ENCODE data around the gene CXCL13.
A peak's percentile ranks its signal among the peaks of the same experiment; 100 is the strongest.

- peak; percentile 66 for TF ChIP-seq CTCF (IDR thresholded peaks at IDR 0.05; ENCODE audit: low read length)
- TF ChIP-seq EZH2 (optimal IDR thresholded peaks at IDR 0.05; ENCODE audit: low read depth, low read length): no peak
- TF ChIP-seq EZH2phosphoT487 (IDR thresholded peaks at IDR 0.05; ENCODE audit: low read length): no peak
Measured at GRCh38 chr4:77599378-77599777, 6.2 kb upstream of the CXCL13 start.
